GM19193 (cell line): ENCODE results near the gene BEST2.

Source experiments
- POLR2A ChIP-seq: IDR thresholded peaks from 4 replicates; pipeline ENCODE4 v1.6.1; 2011; ENCODE audit not compliant: insufficient read depth, insufficient read length; ENCODE audit errors: extremely low read depth

The BEST2 gene

DNA sequence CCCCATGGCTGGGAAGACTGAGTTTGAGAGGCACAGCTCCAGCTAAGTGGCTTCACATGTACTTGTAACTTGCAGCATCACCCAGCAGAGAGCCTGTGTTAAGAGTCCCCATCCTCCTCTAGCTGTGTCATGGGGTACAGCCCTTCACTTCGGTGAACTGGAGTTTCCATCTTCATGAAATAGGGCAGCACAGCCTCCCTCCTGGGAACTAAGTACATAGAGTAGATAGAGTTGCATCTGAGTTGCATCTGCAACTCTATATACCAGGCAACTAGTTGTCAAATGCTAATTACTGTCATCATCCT, 48.8 kb downstream of the BEST2 start:
- no peak for TF ChIP-seq POLR2A

DNA sequence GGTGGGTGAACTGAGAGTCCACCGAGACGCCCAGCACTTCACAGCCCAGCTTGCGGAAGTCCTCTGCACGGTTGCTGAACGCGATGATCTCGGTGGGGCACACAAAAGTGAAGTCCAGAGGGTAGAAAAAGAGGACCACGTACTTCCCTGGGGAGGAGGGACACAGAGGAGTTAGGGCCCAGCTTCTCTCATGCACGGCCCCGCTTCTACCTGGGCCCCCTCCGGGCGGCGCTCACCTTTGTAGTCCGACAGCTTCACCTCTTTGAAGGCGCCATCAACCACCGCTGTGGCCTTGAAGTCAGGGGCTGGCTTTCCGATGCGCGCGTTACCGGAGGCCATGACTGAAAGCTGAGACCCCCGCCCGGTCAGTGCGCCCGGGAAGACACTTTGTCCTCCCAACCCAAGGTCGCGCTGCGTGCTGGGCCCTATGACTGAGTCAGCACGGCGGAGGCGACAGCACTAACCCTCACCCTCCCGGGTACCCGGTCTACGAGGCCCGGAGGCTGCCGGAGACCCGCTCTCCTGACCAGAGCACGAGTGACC, 49.4 kb downstream of the BEST2 start:
- no peak for TF ChIP-seq POLR2A

DNA sequence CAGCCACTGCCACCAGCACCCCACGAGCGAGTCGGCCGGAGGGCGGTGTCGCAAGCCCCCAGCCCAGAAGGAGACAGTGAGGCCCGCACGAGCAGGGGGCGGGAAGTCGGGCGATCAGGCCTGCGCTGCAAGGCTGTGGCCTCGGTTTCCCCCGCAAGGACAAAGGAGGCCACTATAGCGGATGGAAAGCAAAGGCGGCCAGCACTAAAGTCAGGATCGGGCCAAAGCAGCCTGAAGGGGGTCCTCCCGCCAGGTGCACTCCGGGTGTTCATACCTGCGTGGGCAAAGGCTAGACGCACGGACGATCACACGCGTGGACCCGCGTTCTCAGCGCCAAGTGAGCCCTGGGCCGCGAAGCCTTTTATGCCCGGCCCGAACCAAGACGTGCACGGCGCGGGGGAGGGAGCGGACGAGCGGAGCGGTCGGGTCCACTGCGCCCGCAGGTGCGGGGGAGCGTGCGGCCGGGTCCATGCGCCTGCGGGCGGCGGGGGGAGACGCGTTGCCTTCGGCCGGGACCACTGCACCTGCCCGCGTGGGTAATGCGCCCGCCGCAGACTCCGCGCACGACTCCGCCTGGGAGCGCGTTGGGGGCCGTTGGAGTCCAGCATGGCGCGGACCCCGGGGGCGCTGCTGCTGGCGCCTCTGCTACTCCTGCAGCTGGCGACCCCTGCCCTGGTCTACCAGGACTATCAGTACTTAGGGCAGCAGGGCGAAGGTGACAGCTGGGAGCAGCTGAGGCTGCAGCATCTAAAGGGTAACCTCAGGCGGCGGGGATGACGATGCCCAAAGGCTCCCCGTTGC, 50.1 kb downstream of the BEST2 start, which contains the start of the genes PRDX2 and THSD8:
TSS of gene PRDX2 (minus strand) at position 335 of the 801 bp plus-strand sequence. CDS start 539 bp downstream, outside the sequence.
TSS of gene THSD8 (plus strand) at position 604 of the 801 bp plus-strand sequence. CDS start at position 607, 3 bp downstream.
- peak; percentile 88 for TF ChIP-seq POLR2A

DNA sequence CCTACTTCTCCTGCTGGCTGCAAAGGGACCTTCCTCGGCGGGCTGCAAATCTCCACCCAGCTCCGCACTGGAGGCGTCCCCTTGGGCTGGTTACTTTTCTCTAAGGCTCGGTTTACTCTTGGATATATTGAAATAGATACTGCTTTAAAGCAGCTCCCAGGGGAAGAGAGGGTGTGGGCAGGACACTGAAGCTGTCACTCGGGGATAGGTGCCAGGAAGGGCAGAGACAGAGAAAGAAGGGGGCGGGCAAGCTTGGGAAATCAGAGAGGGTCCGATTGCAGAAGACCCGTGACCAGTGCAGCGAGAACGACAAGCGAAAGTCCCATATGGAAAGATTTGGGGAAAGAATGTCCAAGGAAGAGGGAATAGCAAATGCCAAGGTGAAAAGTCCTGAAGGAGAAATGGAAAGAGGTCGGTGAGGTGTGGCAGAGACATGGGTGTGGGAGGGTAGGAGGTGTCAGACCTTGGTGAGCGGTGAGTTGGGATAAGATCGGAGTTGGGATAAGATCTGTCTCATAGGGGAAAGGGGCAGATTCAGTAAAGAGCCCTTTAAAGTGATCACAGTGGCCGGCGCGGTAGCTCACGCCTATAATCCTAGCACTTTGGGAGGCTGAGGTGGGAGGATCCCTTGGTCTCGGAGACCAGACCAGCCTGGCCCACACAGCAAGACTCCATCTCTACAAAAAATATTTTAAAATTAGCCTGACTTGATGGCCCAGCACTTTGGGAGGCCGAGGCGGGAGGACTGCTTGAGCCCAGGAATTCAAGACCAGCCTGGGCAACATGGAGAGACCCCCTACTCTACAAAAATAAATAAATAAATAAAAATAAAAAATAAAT, 50.9 kb downstream of the BEST2 start:
- no peak for TF ChIP-seq POLR2A

DNA sequence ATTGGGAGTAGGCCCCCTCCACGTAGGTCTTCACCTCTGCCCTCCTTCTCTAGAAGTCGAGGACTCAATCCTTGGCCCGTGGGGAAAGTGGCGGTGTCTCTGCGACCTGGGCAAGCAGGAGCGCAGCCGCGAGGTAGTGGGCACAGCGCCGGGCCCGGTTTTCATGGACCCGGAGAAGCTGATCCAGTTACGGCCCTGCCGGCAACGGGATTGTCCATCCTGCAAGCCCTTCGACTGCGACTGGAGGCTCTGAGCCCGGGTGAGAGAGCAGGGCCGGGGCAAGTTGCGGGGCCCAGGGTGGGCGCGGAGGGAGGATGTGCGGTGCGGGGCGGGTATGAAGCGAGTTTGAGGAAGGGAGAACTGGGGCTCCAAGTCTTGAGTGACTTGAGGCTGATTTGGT, 52.5 kb downstream of the BEST2 start:
- TF ChIP-seq POLR2A = no peak

DNA sequence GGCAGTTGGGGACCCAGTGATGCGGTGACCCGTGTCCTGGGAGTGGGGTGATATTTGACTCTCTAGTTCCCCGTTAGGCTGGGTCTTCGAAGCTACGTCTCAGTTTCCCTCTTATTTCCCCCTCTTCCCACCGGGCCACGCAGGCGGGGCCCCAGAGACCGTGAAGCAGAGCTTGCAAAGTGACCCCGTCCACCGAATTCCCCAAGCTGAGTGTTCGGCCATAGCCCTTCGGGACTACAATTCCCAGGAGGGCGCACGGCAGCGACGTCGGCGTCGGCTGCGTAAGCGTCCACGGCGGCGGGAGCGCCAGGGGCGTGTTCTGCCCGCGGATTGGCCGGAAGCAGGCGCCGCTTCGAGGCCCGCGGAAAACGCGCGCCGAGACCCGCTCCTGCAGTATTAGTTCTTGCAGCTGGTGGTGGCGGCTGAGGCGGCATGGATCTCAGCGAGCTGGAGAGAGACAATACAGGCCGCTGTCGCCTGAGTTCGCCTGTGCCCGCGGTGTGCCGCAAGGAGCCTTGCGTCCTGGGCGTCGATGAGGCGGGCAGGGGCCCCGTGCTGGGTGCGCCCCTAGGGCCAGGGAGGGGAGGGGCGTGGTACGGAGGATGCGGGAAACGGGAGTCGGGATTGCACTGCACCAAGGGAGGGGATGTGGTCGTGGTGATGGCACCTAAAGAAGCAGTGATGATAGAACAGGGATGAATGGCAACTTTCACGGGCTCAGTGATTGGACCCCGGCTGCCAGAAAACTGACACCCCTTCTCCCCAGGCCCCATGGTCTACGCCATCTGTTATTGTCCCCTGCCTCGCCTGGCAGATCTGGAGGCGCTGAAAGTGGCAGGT, 54.9 kb downstream of the BEST2 start, which contains the start of gene RNASEH2A:
TSS of gene RNASEH2A (plus strand) at position 343 of the 840 bp plus-strand sequence. CDS start at position 433, 90 bp downstream.
- TF ChIP-seq POLR2A = peak; percentile 86
